MV-4-11 (cell line): ENCODE data around the gene ETFB.

Experiments used
- DNase-seq: peaks from one replicate; lab custom pipeline; 2025; lab: John Stamatoyannopoulos, UW

ETFB gene

GRCh38 chr19:51327066-51328001, 38.9 kb downstream of the ETFB start:
- DNase-seq = peak; percentile 76

- no peak for DNase-seq
Observed at GRCh38 chr19:51326216-51327065, 39.7 kb downstream of the ETFB start.

- DNase-seq = peak; percentile 45
Observed at GRCh38 chr19:51325161-51325976, 40.8 kb downstream of the ETFB start.

GRCh38 chr19:51324167-51324481, 42.1 kb downstream of the ETFB start:
- DNase-seq = no peak

GRCh38 chr19:51323481-51324166, 42.6 kb downstream of the ETFB start:
- no peak for DNase-seq

GRCh38 chr19:51321799-51322198, 44.4 kb downstream of the ETFB start:
- DNase-seq = no peak

GRCh38 chr19:51320280-51320657, 45.9 kb downstream of the ETFB start:
- DNase-seq = no peak

GRCh38 chr19:51319649-51320279, 46.4 kb downstream of the ETFB start:
- DNase-seq = no peak

- no peak for DNase-seq
Observed at GRCh38 chr19:51318687-51319648, 47.2 kb downstream of the ETFB start.

- no peak for DNase-seq
Observed at GRCh38 chr19:51317968-51318367, 48.2 kb downstream of the ETFB start.

GRCh38 chr19:51317376-51317775, 48.8 kb downstream of the ETFB start:
- DNase-seq = peak; percentile 37

- no peak for DNase-seq
Observed at GRCh38 chr19:51316688-51317087, 49.5 kb downstream of the ETFB start.

GRCh38 chr19:51311351-51312257, 54.6 kb downstream of the ETFB start, which contains the start of gene IGLON5:
Gene IGLON5 (plus strand): TSS chr19:51311644. CDS start chr19:51311848, 204 bp downstream.
- no peak for DNase-seq

GRCh38 chr19:51305479-51305878, 60.7 kb downstream of the ETFB start:
- no peak for DNase-seq

GRCh38 chr19:51301266-51301665, 64.9 kb downstream of the ETFB start:
- DNase-seq = no peak

GRCh38 chr19:51297406-51297805, 68.8 kb downstream of the ETFB start:
- no peak for DNase-seq

GRCh38 chr19:51296336-51297093, 69.7 kb downstream of the ETFB start:
- DNase-seq = peak; percentile 21
